Measurements from ENCODE around the gene RGS5. TPM values are rescaled to one million over a fixed set of nuclear protein-coding genes. Genes with fewer than 3 reads are reported as not detected.

RGS5 gene
- polyA plus RNA-seq, 1 of the 3 experiments (the other 2 are of a cell fraction), result 260 TPM

- TF ChIP-seq SMC3 (IDR thresholded peaks at IDR 0.05; ENCODE audit: low read depth, low read length) (no peak), ELF1 (IDR thresholded peaks at IDR 0.05) (no peak), EP300 (IDR thresholded peaks at IDR 0.05; ENCODE audit: borderline replicate concordance in 1 of 2, low read depth in 1 of 2, low read length in 1 of 2) (0 out of 4 replicates have a peak, but pooled peaks of 1 of the 2 experiments have one; percentile 16), GATA2 (CRISPR knock-in tag; IDR thresholded peaks at IDR 0.05) (no peak), FOSL2 (IDR thresholded peaks at IDR 0.05; ENCODE audit: borderline replicate concordance, low read depth) (no peak)
- TF ChIP-seq, protein P1, sequence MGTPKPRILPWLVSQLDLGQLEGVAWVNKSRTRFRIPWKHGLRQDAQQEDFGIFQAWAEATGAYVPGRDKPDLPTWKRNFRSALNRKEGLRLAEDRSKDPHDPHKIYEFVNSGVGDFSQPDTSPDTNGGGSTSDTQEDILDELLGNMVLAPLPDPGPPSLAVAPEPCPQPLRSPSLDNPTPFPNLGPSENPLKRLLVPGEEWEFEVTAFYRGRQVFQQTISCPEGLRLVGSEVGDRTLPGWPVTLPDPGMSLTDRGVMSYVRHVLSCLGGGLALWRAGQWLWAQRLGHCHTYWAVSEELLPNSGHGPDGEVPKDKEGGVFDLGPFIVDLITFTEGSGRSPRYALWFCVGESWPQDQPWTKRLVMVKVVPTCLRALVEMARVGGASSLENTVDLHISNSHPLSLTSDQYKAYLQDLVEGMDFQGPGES (IDR thresholded peaks at IDR 0.05; ENCODE audit: low read depth, low read length), result no peak
- no peaks in the 10 kb centered on the region for H3K27me3 ChIP-seq (ENCODE audit: insufficient read depth)
- peak overlapping the region; percentile 75 for H3K4me2 ChIP-seq
- peak overlapping the region; percentile 77 to 99 for H3K27ac ChIP-seq (ENCODE audit: low read depth in 2 of 2, low read length in 1 of 2)
- no peaks in the 10 kb centered on the region for H4K20me1 ChIP-seq (ENCODE audit: insufficient read depth)
- H3F3A ChIP-seq (replicated peaks; ENCODE audit: insufficient read depth), result peaks cover 17% of the 10 kb centered on the region
- H3K9me3 ChIP-seq, result no peaks in the 10 kb centered on the region
- ChIA-PET CTCF (interaction anchor here (1.2 to 2.3 kb wide), 9 partner anchors 17 to 354 kb away, joined by 3 to 12 read pairs (median 5); no protein-coding TSS in a partner anchor), POLR2A (interaction anchor here (0.7 to 4.0 kb wide), 22 partner anchors 8 to 322 kb away, joined by 3 to 46 read pairs (median 10); partner anchors contain the start of gene RGS4)
- H3K4me1 ChIP-seq (ENCODE audit: control insufficient read depth in 1 of 2, insufficient read depth in 2 of 2, low read depth in 1 of 2, low read length in 1 of 2), result peaks cover 23 to 30% of the 10 kb centered on the region in 2 experiments; a peak in 3 of 4 replicates
- no peak for DNase-seq
- peak overlapping the region; percentile 71 for H3K9ac ChIP-seq
- peaks cover 56% of the 10 kb centered on the region for H3K79me2 ChIP-seq (ENCODE audit: insufficient read depth)
- peaks cover 0 to 3% of the 10 kb centered on the region in 2 experiments for H3K36me3 ChIP-seq (replicated peaks in 1 of 2; ENCODE audit: control insufficient read depth in 1 of 2, insufficient read depth in 2 of 2, low read length in 1 of 2)
- WGBS (ENCODE audit: low lambda C conversion rate), result 0% methylated on average over 1 of the region's 1 CpG
- H2AFZ ChIP-seq (ENCODE audit: low read depth), result peak overlapping the region; percentile 66
- peak overlapping the region; percentile 62 to 66 for H3K4me3 ChIP-seq (ENCODE audit: low read depth in 2 of 2, low read length in 1 of 2)
- H3K9me2 ChIP-seq, result no peaks in the 10 kb centered on the region
Observed at GRCh38 chr1:163201906-163202305, 810 bp downstream of the RGS5 start.

DNA sequence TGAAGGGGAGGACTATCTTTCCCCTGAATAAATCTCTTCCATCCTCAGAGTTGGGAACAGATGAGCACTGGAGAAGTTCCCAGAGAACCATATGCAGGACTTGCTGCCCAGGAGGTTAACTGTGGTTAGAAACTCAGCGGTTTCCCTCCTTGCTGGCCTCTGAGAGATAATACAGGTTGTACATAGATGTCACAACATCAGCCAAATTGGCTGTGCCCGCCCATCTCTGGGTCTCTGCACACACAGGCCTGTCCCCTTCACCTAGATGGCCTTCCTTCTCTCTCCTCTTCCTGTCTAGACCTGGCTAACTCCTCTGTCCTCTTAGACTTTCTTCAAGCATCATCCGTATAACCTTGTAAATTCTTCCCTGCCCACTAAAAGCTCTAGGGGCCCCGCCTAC, 5.7 kb downstream of the RGS5 start:
- Histone ChIP-seq H3K4me2 (peak overlapping the region; percentile 52), H3K4me1 (ENCODE audit: control insufficient read depth in 1 of 2, insufficient read depth in 2 of 2, low read depth in 1 of 2, low read length in 1 of 2) (peaks cover 5 to 44% of the 10 kb centered on the region in 2 experiments; a peak in 2 of 4 replicates), H3K4me3 (ENCODE audit: low read depth in 2 of 2, low read length in 1 of 2) (peak overlapping the region; percentile 47 to 62; a peak in 2 of 4 replicates), H3K27me3 (ENCODE audit: insufficient read depth) (no peaks in the 10 kb centered on the region), H3K9ac (no peak overlapping the region), H4K20me1 (ENCODE audit: insufficient read depth) (no peaks in the 10 kb centered on the region), H3K36me3 (replicated peaks in 1 of 2; ENCODE audit: control insufficient read depth in 1 of 2, insufficient read depth in 2 of 2, low read length in 1 of 2) (peaks cover 15 to 19% of the 10 kb centered on the region in 2 experiments), H3F3A (replicated peaks; ENCODE audit: insufficient read depth) (peaks cover 13% of the 10 kb centered on the region), H3K9me2 (no peaks in the 10 kb centered on the region), H2AFZ (ENCODE audit: low read depth) (no peak overlapping the region), H3K9me3 (no peaks in the 10 kb centered on the region), H3K27ac (ENCODE audit: low read depth in 2 of 2, low read length in 1 of 2) (peak overlapping the region; percentile 79 to 99), H3K79me2 (ENCODE audit: insufficient read depth) (peaks cover 71% of the 10 kb centered on the region)
- ChIA-PET CTCF (interaction anchor here (1.5 to 3.4 kb wide), 5 partner anchors 17 to 349 kb away, joined by 3 to 14 read pairs (median 4); partner anchors contain the start of gene RGS4), POLR2A (interaction anchor here (0.6 to 3.0 kb wide), 13 partner anchors 9 to 315 kb away, joined by 3 to 24 read pairs (median 6); partner anchors contain the start of gene RGS4)
- no peak for DNase-seq
- 27% methylated on average over 4 of the region's 4 CpGs for WGBS (ENCODE audit: low lambda C conversion rate)
- TF ChIP-seq POLR2AphosphoS5 (IDR thresholded peaks at IDR 0.05; ENCODE audit: low read depth, low read length), result no peak
- TF ChIP-seq TCF12 (IDR thresholded peaks at IDR 0.05), result 0 out of 2 replicates have a peak, but pooled peaks have one; percentile 5
- TF ChIP-seq, protein P2, sequence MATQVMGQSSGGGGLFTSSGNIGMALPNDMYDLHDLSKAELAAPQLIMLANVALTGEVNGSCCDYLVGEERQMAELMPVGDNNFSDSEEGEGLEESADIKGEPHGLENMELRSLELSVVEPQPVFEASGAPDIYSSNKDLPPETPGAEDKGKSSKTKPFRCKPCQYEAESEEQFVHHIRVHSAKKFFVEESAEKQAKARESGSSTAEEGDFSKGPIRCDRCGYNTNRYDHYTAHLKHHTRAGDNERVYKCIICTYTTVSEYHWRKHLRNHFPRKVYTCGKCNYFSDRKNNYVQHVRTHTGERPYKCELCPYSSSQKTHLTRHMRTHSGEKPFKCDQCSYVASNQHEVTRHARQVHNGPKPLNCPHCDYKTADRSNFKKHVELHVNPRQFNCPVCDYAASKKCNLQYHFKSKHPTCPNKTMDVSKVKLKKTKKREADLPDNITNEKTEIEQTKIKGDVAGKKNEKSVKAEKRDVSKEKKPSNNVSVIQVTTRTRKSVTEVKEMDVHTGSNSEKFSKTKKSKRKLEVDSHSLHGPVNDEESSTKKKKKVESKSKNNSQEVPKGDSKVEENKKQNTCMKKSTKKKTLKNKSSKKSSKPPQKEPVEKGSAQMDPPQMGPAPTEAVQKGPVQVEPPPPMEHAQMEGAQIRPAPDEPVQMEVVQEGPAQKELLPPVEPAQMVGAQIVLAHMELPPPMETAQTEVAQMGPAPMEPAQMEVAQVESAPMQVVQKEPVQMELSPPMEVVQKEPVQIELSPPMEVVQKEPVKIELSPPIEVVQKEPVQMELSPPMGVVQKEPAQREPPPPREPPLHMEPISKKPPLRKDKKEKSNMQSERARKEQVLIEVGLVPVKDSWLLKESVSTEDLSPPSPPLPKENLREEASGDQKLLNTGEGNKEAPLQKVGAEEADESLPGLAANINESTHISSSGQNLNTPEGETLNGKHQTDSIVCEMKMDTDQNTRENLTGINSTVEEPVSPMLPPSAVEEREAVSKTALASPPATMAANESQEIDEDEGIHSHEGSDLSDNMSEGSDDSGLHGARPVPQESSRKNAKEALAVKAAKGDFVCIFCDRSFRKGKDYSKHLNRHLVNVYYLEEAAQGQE (IDR thresholded peaks at IDR 0.05; ENCODE audit: low read depth, low read length), result no peak
- peak; percentile 23; the same call in 1 of the 2 replicates for TF ChIP-seq MXI1 (IDR thresholded peaks at IDR 0.05; ENCODE audit: low read depth, low read length)

Data from SK-N-SH (cell line).